Glutamatergic neuron (in vitro differentiated cells): ENCODE results near the gene CX3CL1. TPM values are rescaled to one million over a fixed set of nuclear protein-coding genes. Genes with fewer than 3 reads are reported as not detected.

Experiments
- DNase-seq: peaks from one replicate; pipeline ENCODE4 v3.0.0; 2022
- H3K27ac Mint-ChIP-seq: one replicate; pipeline ENCODE4 v1.8.0; 2020; ENCODE audit warnings: mild to moderate bottlenecking, mixed read lengths, inconsistent platforms; ENCODE audit not compliant: unreplicated experiment
- H3K27me3 Mint-ChIP-seq: one replicate; pipeline ENCODE4 v1.8.0; 2020; ENCODE audit warnings: mild to moderate bottlenecking, moderate library complexity, mixed read lengths, inconsistent platforms; ENCODE audit not compliant: unreplicated experiment
- H3K36me3 Mint-ChIP-seq: one replicate; pipeline ENCODE4 v1.8.0; 2020; ENCODE audit warnings: mild to moderate bottlenecking, mixed read lengths, inconsistent platforms; ENCODE audit not compliant: unreplicated experiment
- H3K4me1 Mint-ChIP-seq: one replicate; pipeline ENCODE4 v1.8.0; 2020; ENCODE audit warnings: mild to moderate bottlenecking, low read depth, mixed read lengths, inconsistent platforms; ENCODE audit not compliant: unreplicated experiment
- H3K4me3 Mint-ChIP-seq: one replicate; pipeline ENCODE4 v1.8.0; 2020; ENCODE audit warnings: mild to moderate bottlenecking, mixed read lengths, inconsistent platforms; ENCODE audit not compliant: unreplicated experiment
- H3K9me3 Mint-ChIP-seq: one replicate; pipeline ENCODE4 v1.8.0; 2020; ENCODE audit warnings: mild to moderate bottlenecking, moderate library complexity, mixed read lengths, inconsistent platforms; ENCODE audit not compliant: unreplicated experiment
- CTCF ChIP-seq: fragments of 200-600 bp; sonication (generic); IDR thresholded peaks from one replicate; pipeline ENCODE4 v1.5.0; 2021; ENCODE audit not compliant: partially characterized antibody, unreplicated experiment
- total RNA-seq: library from RNA; stranded (reverse); fragmentation: NEBNext Ultra II Directional; extraction: Animal tissue kit (Norgen Biotek cat#: 25700); gene quantifications from one replicate; pipeline ENCODE4 v1.2.1, GENCODE V29; 2021; ENCODE audit not compliant: unreplicated experiment

CX3CL1 gene
- total RNA-seq, 1 donor from 2014 or later, result not detected

DNA sequence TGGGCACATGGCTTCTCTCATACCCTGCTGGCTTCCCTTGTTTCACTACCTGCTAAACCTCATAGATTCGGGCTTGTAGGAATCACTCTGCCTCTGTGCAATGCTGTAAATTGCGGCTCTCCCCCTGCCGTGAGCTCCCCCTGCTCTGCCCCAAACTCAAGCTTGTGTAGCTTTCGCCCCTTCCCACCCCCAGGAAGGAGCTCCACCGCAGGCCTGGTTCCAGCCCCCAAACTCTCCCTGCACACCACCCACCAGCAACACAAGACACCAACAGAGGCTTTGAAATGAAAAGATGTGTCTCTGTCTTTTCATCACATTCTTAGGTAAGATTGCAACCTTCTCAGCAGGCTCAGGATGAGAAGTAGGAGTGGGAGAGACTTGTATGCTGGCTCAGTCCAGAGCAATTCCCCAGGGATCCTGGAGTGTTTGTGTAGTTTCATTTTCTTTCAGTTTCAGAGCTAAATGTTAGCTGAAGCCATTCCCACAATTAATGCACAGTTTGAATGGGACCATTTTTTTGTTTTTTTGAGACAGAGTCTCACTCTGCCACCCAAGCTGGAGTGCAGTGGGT is 14.2 kb downstream of the CX3CL1 start:
- TF ChIP-seq CTCF, result no peak
- Mint-ChIP-seq H3K4me3 (no peak overlapping the region), H3K27ac (no peak overlapping the region), H3K4me1 (no peaks in the 10 kb centered on the region), H3K27me3 (peaks cover 1% of the 10 kb centered on the region), H3K9me3 (peaks cover 2% of the 10 kb centered on the region), H3K36me3 (no peaks in the 10 kb centered on the region)
- DNase-seq, result no peak

DNA sequence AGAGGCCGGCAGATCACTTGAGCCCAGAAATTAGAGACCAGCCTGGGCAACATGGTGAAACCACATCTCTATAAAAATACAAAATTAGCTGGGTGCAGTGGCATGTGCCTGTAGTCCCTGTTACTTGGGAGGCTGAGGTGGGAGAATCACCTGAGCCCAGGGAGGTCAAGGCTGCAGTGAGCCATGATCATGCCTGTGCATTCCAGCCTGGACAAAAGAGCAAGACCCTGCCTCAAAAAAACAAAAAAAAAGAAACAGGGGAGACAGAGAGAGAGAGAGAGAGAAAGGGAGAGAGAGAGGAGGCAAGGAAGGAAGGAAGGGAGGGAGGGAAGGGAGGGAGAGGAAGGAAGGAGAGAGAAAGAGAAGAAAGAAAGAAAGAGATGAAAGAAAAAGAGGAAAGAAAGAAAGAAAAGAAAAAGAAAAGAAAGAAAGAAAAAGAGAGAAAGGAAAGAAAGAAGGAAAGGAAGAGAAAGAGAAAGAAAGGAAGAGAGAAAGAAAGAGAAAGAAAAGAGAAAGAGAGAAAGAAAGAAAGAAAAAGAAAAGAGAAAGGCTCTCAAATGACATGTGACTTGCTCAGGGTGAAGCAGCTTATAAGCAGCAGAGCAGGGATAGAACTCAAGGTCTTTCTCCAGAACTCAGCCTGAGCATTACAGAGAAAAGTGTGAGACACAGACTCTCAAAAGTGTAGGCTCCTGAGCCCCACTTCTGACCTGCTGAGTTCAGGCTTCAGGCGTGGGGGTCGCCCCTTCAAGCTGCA is 15.5 kb downstream of the CX3CL1 start:
- no peak for TF ChIP-seq CTCF
- Mint-ChIP-seq H3K9me3 (peaks cover 5% of the 10 kb centered on the region), H3K27ac (no peak overlapping the region), H3K4me3 (no peak overlapping the region), H3K27me3 (peaks cover 1% of the 10 kb centered on the region), H3K4me1 (no peaks in the 10 kb centered on the region), H3K36me3 (no peaks in the 10 kb centered on the region)
- DNase-seq, result no peak

- H3K27me3 Mint-ChIP-seq, result peaks cover 1% of the 10 kb centered on the region
- peaks cover 5% of the 10 kb centered on the region for H3K9me3 Mint-ChIP-seq
- DNase-seq, result no peak
- no peak for TF ChIP-seq CTCF
- H3K36me3 Mint-ChIP-seq, result no peaks in the 10 kb centered on the region
- H3K4me3 Mint-ChIP-seq, result no peak overlapping the region
- no peak overlapping the region for H3K27ac Mint-ChIP-seq
- H3K4me1 Mint-ChIP-seq, result no peaks in the 10 kb centered on the region
These were observed 16.2 kb downstream of the CX3CL1 start for GRCh38 chr16:57388359-57389086.

- DNase-seq, result no peak
- H3K36me3 Mint-ChIP-seq, result no peaks in the 10 kb centered on the region
- H3K4me1 Mint-ChIP-seq, result no peaks in the 10 kb centered on the region
- H3K4me3 Mint-ChIP-seq, result no peak overlapping the region
- peaks cover 5% of the 10 kb centered on the region for H3K9me3 Mint-ChIP-seq
- H3K27me3 Mint-ChIP-seq, result peaks cover under 1% of the 10 kb centered on the region
- TF ChIP-seq CTCF, result no peak
- H3K27ac Mint-ChIP-seq, result no peak overlapping the region
These were observed 16.8 kb downstream of the CX3CL1 start for GRCh38 chr16:57389087-57389468.
